Measurements from ENCODE around the gene MFSD11. TPM values are rescaled to one million over a fixed set of nuclear protein-coding genes. Genes with fewer than 3 reads are reported as not detected.

The MFSD11 gene
- total and polyA plus RNA-seq, 2 of the 4 experiments (the other 2 are of a cell fraction): 12.3 to 16.1 TPM

DNA sequence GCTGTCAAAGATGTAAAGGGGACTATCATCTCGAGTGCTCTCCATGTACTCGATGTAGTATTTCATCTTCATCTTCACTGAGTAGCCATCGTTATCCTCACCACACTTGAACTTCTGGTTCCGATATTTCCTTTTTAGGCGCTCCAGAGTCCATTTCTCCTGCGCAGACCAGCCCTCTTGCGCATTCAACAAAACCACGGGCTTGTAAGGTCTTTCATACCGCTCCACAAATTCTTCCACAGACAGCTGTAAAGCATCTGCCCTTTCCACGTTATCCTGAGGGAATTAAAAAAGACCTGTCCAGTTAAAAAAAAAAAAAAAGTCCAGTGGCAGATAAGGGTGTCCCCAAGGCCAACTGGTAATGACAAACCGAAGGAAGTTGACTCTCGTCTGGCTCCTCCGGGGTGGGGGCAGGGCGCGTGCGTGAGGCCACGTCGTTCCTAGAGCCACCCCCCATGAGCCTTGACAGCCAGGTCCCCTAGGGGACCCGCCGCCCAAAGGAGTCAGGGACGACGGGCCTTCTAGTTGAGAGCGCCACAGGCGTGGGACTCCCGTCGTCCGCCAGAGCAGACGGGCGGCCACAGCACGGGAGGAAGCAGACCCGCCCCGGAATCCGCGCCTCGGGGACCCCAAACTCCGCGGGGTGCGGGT lies 12.2 kb upstream of the MFSD11 start:
- peak; percentile 15 for ATAC-seq (ENCODE audit: low read depth)
- Histone ChIP-seq H2BK15ac (ENCODE audit: low read depth, low read length) (no peak overlapping the region), H3K56ac (ENCODE audit: extremely low read depth, insufficient read depth, low read length) (peak overlapping the region; percentile 86), H2AK9ac (replicated peaks; ENCODE audit: low read depth, low read length, poor library complexity) (peak overlapping the region; percentile 100), H3K4me2 (ENCODE audit: low read depth, low read length) (peak overlapping the region; percentile 92), H3K27ac (ENCODE audit: insufficient read depth, low read length) (peak overlapping the region; percentile 93), H3K18ac (ENCODE audit: low read depth, low read length) (peak overlapping the region; percentile 6; the same call in 1 of the 2 replicates), H3K9me3 (ENCODE audit: control insufficient read depth, insufficient read depth, low read length) (no peaks in the 10 kb centered on the region), H4K5ac (ENCODE audit: low read depth, low read length) (peak overlapping the region; percentile 21), H4K20me1 (ENCODE audit: insufficient read depth, low read length) (peaks cover 43% of the 10 kb centered on the region), H2BK20ac (ENCODE audit: low read depth, low read length) (no peak overlapping the region), H3K4me3 (ENCODE audit: insufficient read depth, low read depth, low read length) (peak overlapping the region; percentile 81), H3K4me1 (ENCODE audit: control insufficient read depth, insufficient read depth, low read length) (peaks cover 6% of the 10 kb centered on the region), H3K4ac (ENCODE audit: low read depth, low read length) (peak overlapping the region; percentile 92), H3K14ac (replicated peaks; ENCODE audit: low read depth, low read length) (peak overlapping the region; percentile 94), H2AFZ (replicated peaks; ENCODE audit: low read length, poor library complexity) (peak overlapping the region; percentile 97), H3K27me3 (ENCODE audit: control insufficient read depth, insufficient read depth, low read length) (no peaks in the 10 kb centered on the region), H3K79me1 (ENCODE audit: low read depth in 1 of 2, low read length in 2 of 2) (peaks cover 27 to 68% of the 10 kb centered on the region in 2 experiments), H3K36me3 (ENCODE audit: control insufficient read depth, insufficient read depth, low read length) (peaks cover 34% of the 10 kb centered on the region), H2AK5ac (ENCODE audit: low read depth, low read length) (peak overlapping the region; percentile 93), H2BK5ac (ENCODE audit: low read depth, low read length, poor library complexity, severe bottlenecking) (peak overlapping the region; percentile 94), H3K9me1 (ENCODE audit: insufficient read depth, low read length) (peaks cover 2% of the 10 kb centered on the region; the same call in 1 of the 2 replicates), H2BK120ac (ENCODE audit: low read depth, low read length) (peak overlapping the region; percentile 67; the same call in 1 of the 2 replicates), H4K8ac (ENCODE audit: low read depth in 2 of 2, low read length in 2 of 2) (peak overlapping the region; percentile 52 to 92; a peak in 2 of 4 replicates), H3K23ac (ENCODE audit: low read depth, low read length) (peak overlapping the region; percentile 88), H4K91ac (ENCODE audit: insufficient read depth, low read depth, low read length) (peak overlapping the region; percentile 87; the same call in 1 of the 2 replicates), H3K9ac (ENCODE audit: low read depth, low read length) (peak overlapping the region; percentile 94)
- 16% methylated on average over 19 of the region's 38 CpGs; no CpG with 5 or more reads in 1 of the 2 experiments for WGBS, 2 experiments (ENCODE audit: extremely low coverage in 2 of 2, insufficient read length in 1 of 2)
- POLR2A ChIA-PET (ENCODE audit: unreplicated experiment): interaction anchor here (0.9 kb wide), 1 partner anchor 9 kb away, joined by 3 read pairs; no protein-coding TSS in a partner anchor
- TF ChIP-seq MXI1 (IDR thresholded peaks at IDR 0.05; ENCODE audit: borderline replicate concordance, low read depth, low read length) (0 out of 2 replicates have a peak, but pooled peaks have one; percentile 17), CEBPB (IDR thresholded peaks at IDR 0.05; ENCODE audit: low read depth, low read length) (no peak)
- CTCF ChIA-PET: no interaction called here
- intact Hi-C loops (cut with micrococcal nuclease): loop anchor here (1.0 to 2.0 kb wide), 2 partner anchors 9 to 341 kb away; no protein-coding TSS in a partner anchor
- dilution Hi-C loops (cut with HindIII; ENCODE audit: low sequenced_read_pairs, unreplicated experiment): no loop called here
- BruUV-seq (replicated peaks): TSS peak; percentile 63
- in situ Hi-C loops (cut with MboI; ENCODE audit: low sequenced_read_pairs): no loop called here
- peak; percentile 40 for DNase-seq

Data from IMR-90 (cell line).